Esophagus squamous epithelium (tissue), 5 donors: ENCODE data around the gene CSMD2. TPM values are rescaled to one million over a fixed set of nuclear protein-coding genes. Genes with fewer than 3 reads are reported as not detected.

Experiments
- DNase-seq: peaks from one replicate; lab custom pipeline; 2025; lab: John Stamatoyannopoulos, UW
- H3K27ac ChIP-seq, 4 donors: fragments of 200-600 bp; sonication (generic); one replicate each; pipeline ENCODE4 v1.5.1; 2016 to 2019; ENCODE audit warnings: mild to moderate bottlenecking in 1 of 4
- H3K27me3 ChIP-seq, 4 donors: fragments of 200-600 bp; sonication (generic); 1 replicate in 3 of 4; 2 replicates in 1 of 4; pipeline versions ENCODE4 v1.5.1 to v1.6.0; 2017 to 2021; ENCODE audit warnings: antibody characterized with exemption in 1 of 4
- H3K36me3 ChIP-seq, 3 donors: fragments of 200-600 bp; sonication (generic); one replicate each; pipeline ENCODE4 v1.5.1; 2016 to 2019
- H3K4me1 ChIP-seq, 3 donors: fragments of 200-600 bp; sonication (generic); one replicate each; pipeline ENCODE4 v1.5.1; 2017 to 2019
- H3K4me3 ChIP-seq, 4 donors: fragments of 200-600 bp; sonication (generic); 1 replicate in 3 of 4; 2 replicates in 1 of 4; pipeline ENCODE4 v1.5.1; 2016 to 2019; ENCODE audit warnings: mild to moderate bottlenecking in 2 of 4, moderate library complexity in 1 of 4
- H3K9me3 ChIP-seq, 3 donors: fragments of 200-600 bp; sonication (generic); one replicate each; pipeline ENCODE4 v1.5.1; 2016 to 2019
- POLR2A ChIP-seq, 4 donors: fragments of 450-650 bp; IDR thresholded peaks; one replicate each; pipeline ENCODE4 v1.6.1; 2017; ENCODE audit warnings: antibody characterized with exemption in 4 of 4, mild to moderate bottlenecking in 4 of 4, moderate library complexity in 3 of 4
- WGBS, 2 donors: methylation state at CpG; one replicate each; pipeline ENCODE4 v1.1.5; 2018; 5-methylcytosine and 5-hydroxymethylcytosine counted together
- intact Hi-C: fragments of 100-400 bp; cut with DNase I; formaldehyde crosslinking; loops from one replicate; pipeline ENCODE4 v1.15.0; 2022
- total RNA-seq, 4 donors: library from RNA; depleted of rRNA; stranded (reverse); fragments of >200 nt; gene quantifications; one replicate each; pipeline ENCODE4 v1.1.0, GENCODE V29; 2016
- TF ChIP-seq, protein P1 (sequence below), 6 experiments: fragments of 450-650 bp in 4 of 6; fragments of 200-600 bp in 2 of 6; sonication (generic) in 2 of 6; IDR thresholded peaks; one replicate each; pipeline ENCODE4 v1.5.1; 2016 to 2019; ENCODE audit warnings: antibody characterized with exemption in 6 of 6, mild to moderate bottlenecking in 4 of 6, moderate library complexity in 4 of 6
- donor health status: DM: yes; HTN: yes; CAD: no.

Gene CSMD2
- total RNA-seq, 4 donors from 2014 or later, result under 0.01 to 0.13 TPM; not detected in 2

DNA sequence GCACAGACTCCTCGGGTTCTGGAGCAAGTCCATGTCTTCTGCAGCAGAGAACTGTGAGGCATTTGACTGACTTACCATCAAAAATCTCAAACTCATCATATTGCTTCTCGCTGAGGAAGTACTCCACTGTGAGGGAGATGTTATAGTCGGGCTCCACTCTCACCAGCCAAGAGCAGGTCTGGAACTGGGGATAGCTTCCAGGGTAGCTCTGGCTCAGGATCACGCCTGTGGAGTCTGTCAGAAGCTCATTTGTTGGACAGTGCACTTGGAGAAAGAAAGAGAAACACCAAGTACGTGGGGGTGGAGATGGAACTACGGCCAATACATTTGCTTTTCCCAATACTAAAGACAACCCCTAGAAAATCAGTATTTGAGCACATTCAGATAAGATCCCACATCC lies 581.5 kb downstream of the CSMD2 start:
- H3K36me3 ChIP-seq, result no peaks in the 10 kb centered on the region
- intact Hi-C loops, result no loop called here
- DNase-seq, result no peak
- H3K27ac ChIP-seq, result no peak overlapping the region
- 63 to 70% methylated on average over 3 to 6 of the region's 6 CpGs for WGBS, 2 donors
- no peaks in the 10 kb centered on the region for H3K27me3 ChIP-seq
- no peak overlapping the region for H3K4me3 ChIP-seq
- no peaks in the 10 kb centered on the region for H3K4me1 ChIP-seq
- TF ChIP-seq POLR2A (IDR thresholded peaks at IDR 0.05), result no peak
- TF ChIP-seq, protein P1, sequence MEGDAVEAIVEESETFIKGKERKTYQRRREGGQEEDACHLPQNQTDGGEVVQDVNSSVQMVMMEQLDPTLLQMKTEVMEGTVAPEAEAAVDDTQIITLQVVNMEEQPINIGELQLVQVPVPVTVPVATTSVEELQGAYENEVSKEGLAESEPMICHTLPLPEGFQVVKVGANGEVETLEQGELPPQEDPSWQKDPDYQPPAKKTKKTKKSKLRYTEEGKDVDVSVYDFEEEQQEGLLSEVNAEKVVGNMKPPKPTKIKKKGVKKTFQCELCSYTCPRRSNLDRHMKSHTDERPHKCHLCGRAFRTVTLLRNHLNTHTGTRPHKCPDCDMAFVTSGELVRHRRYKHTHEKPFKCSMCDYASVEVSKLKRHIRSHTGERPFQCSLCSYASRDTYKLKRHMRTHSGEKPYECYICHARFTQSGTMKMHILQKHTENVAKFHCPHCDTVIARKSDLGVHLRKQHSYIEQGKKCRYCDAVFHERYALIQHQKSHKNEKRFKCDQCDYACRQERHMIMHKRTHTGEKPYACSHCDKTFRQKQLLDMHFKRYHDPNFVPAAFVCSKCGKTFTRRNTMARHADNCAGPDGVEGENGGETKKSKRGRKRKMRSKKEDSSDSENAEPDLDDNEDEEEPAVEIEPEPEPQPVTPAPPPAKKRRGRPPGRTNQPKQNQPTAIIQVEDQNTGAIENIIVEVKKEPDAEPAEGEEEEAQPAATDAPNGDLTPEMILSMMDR (IDR thresholded peaks at IDR 0.05), result no peak
- H3K9me3 ChIP-seq, result no peaks in the 10 kb centered on the region

- Histone ChIP-seq H3K4me3 (no peak overlapping the region), H3K36me3 (no peaks in the 10 kb centered on the region), H3K4me1 (peaks cover 0 to 14% (median 5%) of the 10 kb centered on the region in 3 donors), H3K27ac (no peak overlapping the region), H3K9me3 (no peaks in the 10 kb centered on the region), H3K27me3 (peaks cover 0 to 5% (median 0%) of the 10 kb centered on the region in 4 donors)
- intact Hi-C loops, result no loop called here
- WGBS, 2 donors, result 53 to 55% methylated on average over 14 to 16 of the region's 16 CpGs
- no peak for DNase-seq
- TF ChIP-seq, protein P1 (IDR thresholded peaks at IDR 0.05), result no peak
- no peak for TF ChIP-seq POLR2A (IDR thresholded peaks at IDR 0.05)
Measured at GRCh38 chr1:33578557-33579448, 586.2 kb downstream of the CSMD2 start.

GRCh38 chr1:33577663-33578062 lies 587.4 kb downstream of the CSMD2 start:
- intact Hi-C loops, result no loop called here
- 79 to 87% methylated on average over 6 to 9 of the region's 9 CpGs for WGBS, 2 donors

DNA sequence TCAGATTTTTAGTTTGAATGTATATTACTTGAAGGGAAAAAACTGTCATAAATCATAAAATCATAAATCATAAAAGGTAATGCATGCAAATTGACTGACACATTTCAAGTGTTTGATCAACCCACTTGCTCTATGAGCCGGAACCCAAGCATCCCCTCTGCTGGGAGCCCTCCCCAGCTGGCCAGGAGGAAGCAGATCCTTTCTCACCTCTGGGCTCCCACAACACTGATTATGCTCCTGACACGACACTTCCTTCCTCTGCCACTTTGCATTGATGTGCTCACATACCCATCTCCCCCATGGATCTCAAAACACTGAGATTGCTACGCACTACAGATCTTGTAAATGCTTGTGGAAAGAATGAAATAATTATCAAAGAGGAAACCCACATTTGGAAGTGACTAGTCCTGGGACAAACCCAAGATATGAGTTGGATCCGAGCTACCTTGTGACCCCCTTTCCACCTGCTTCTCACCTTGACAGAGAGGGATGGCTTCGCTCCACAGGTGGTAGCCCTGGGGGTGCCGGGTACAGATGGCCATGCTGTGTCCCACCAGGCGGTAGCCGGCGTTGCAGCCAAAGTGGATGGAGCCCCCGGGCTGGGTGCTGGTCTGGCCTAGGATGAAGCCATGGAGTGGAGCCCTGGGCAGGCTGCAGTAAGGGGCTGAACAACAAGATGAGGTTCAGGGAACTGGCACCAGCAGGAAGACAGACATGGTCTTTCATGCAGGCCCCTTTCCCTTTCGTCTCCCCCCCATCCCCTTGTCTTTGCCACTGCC lies 588.0 kb downstream of the CSMD2 start:
- 66 to 79% methylated on average over 4 to 5 of the region's 11 CpGs for WGBS, 2 donors
- Histone ChIP-seq H3K27me3 (peaks cover 0 to 5% (median 0%) of the 10 kb centered on the region in 4 donors), H3K27ac (no peak overlapping the region), H3K4me3 (no peak overlapping the region), H3K9me3 (no peaks in the 10 kb centered on the region), H3K36me3 (no peaks in the 10 kb centered on the region), H3K4me1 (peaks cover 0 to 14% (median 5%) of the 10 kb centered on the region in 3 donors)
- DNase-seq, result no peak
- intact Hi-C loops, result no loop called here
- TF ChIP-seq, protein P1 (IDR thresholded peaks at IDR 0.05), result no peak
- no peak for TF ChIP-seq POLR2A (IDR thresholded peaks at IDR 0.05)

More at GRCh38 chr1:33577663-33578062, 587.4 kb downstream of the CSMD2 start:
- no peak for DNase-seq
- Histone ChIP-seq H3K36me3 (no peaks in the 10 kb centered on the region), H3K27ac (no peak overlapping the region), H3K9me3 (no peaks in the 10 kb centered on the region), H3K4me1 (peaks cover 0 to 14% (median 5%) of the 10 kb centered on the region in 3 donors), H3K4me3 (no peak overlapping the region), H3K27me3 (peaks cover 0 to 5% (median 0%) of the 10 kb centered on the region in 4 donors)
- no peak for TF ChIP-seq POLR2A (IDR thresholded peaks at IDR 0.05)
- TF ChIP-seq, protein P1 (IDR thresholded peaks at IDR 0.05), result no peak
